Hepatocyte (in vitro differentiated cells): ENCODE data around the gene FAM32A.

Experiments
- EZH2 ChIP-seq: fragments of 200-600 bp; sonication (generic); IDR thresholded peaks from 2 replicates; pipeline ENCODE4 v1.6.1; 2016; ENCODE audit warnings: antibody characterized with exemption, mild to moderate bottlenecking, borderline replicate concordance
- TF ChIP-seq, protein P1 (sequence below): fragments of 200-600 bp; sonication (generic); IDR thresholded peaks from 2 replicates; pipeline ENCODE4 v1.5.1; 2016; ENCODE audit warnings: antibody characterized with exemption, mild to moderate bottlenecking; ENCODE audit not compliant: poor library complexity

DNA sequence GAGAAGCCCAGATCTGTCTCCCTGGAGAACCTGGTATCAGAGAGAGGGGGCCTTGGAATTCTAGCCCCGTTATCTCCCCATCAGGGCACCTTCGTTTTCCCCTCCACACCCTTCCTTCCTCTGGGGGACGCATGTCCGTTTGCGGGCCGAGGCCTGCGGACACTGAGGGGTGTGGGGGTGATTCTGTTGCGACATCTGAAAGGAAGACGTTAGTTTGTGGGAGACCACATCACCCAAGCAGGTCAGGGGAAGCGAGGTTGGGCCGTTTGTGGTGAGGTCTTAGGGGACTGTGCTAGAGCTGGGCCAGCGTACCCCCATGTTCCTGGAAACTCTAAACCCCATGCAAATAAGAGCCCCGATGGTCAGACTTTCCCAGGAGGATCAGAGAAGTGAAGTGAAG lies 45.5 kb upstream of the FAM32A start:
- no peak for TF ChIP-seq EZH2
- TF ChIP-seq, protein P1, sequence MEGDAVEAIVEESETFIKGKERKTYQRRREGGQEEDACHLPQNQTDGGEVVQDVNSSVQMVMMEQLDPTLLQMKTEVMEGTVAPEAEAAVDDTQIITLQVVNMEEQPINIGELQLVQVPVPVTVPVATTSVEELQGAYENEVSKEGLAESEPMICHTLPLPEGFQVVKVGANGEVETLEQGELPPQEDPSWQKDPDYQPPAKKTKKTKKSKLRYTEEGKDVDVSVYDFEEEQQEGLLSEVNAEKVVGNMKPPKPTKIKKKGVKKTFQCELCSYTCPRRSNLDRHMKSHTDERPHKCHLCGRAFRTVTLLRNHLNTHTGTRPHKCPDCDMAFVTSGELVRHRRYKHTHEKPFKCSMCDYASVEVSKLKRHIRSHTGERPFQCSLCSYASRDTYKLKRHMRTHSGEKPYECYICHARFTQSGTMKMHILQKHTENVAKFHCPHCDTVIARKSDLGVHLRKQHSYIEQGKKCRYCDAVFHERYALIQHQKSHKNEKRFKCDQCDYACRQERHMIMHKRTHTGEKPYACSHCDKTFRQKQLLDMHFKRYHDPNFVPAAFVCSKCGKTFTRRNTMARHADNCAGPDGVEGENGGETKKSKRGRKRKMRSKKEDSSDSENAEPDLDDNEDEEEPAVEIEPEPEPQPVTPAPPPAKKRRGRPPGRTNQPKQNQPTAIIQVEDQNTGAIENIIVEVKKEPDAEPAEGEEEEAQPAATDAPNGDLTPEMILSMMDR, result no peak
